Prostate gland (tissue), 2 donors: Measurements from ENCODE around the gene CNIH1.
"Not testable (repeated sequence)": the region's sequence is repeated elsewhere in the genome, so short reads cannot be mapped to it uniquely, and the experiment has no call there.

Source experiments
- CTCF ChIP-seq, 4 experiments: fragments of 200-600 bp in 2 of 4; fragments of 450-650 bp in 2 of 4; sonication (generic) in 2 of 4; IDR thresholded peaks; 1 replicate in 3 of 4; 2 replicates in 1 of 4; pipeline ENCODE4 v1.5.1; 2016 to 2019; ENCODE audit warnings: antibody characterized with exemption in 4 of 4, mild to moderate bottlenecking in 2 of 4, moderate library complexity in 2 of 4
- POLR2A ChIP-seq: fragments of 450-650 bp; IDR thresholded peaks from one replicate; pipeline ENCODE4 v1.6.1; 2016; ENCODE audit warnings: antibody characterized with exemption, mild to moderate bottlenecking
- POLR2AphosphoS5 ChIP-seq: sonication (generic); formaldehyde crosslinking; IDR thresholded peaks from one replicate; pipeline ENCODE4 v1.6.1; 2017; ENCODE audit warnings: antibody characterized with exemption

- not testable (repeated sequence) for TF ChIP-seq CTCF (IDR thresholded peaks at IDR 0.05); POLR2AphosphoS5; POLR2A
Measured at GRCh38 chr14:54437954-54438353, 3.2 kb downstream of the CNIH1 start.
